MCF 10A (cell line): Measurements from ENCODE around the gene PTCD1. TPM values are rescaled to one million over a fixed set of nuclear protein-coding genes. Genes with fewer than 3 reads are reported as not detected.

Experiments used
- BruUV-seq: library from RNA; stranded (reverse); fragments of 400-500 nt; replicated peaks from 2 replicates; lab custom pipeline; 2021; lab: Mats Ljungman, UMichigan
- CTCF ChIA-PET: fragments of 300-600 bp; sonication (Branson Sonifier 250); formaldehyde crosslinking; extraction: SDS; loops from one replicate; lab custom pipeline; 2021; ENCODE audit warnings: antibody characterized with exemption, inconsistent platforms; lab: Yijun Ruan, JAX
- POLR2A ChIA-PET: fragments of 300-600, 350-650 bp; sonication (Branson Sonifier 250); formaldehyde crosslinking; extraction: SDS; loops from one replicate; lab custom pipeline; 2020; ENCODE audit warnings: antibody characterized with exemption, inconsistent platforms; lab: Yijun Ruan, JAX
- DNase-seq: peaks from one replicate; pipeline ENCODE4 v3.0.0-alpha.2; 2018; ENCODE audit not compliant: unreplicated experiment
- H3K27ac Mint-ChIP-seq: one replicate; pipeline ENCODE4 v1.8.0; 2022; ENCODE audit warnings: mild to moderate bottlenecking, low read depth, mixed read lengths; ENCODE audit not compliant: unreplicated experiment
- H3K27me3 Mint-ChIP-seq: one replicate; pipeline ENCODE4 v1.8.0; 2022; ENCODE audit warnings: mixed read lengths; ENCODE audit not compliant: insufficient read depth, unreplicated experiment
- H3K36me3 Mint-ChIP-seq: one replicate; pipeline ENCODE4 v1.8.0; 2022; ENCODE audit warnings: mild to moderate bottlenecking, moderate library complexity, mixed read lengths; ENCODE audit not compliant: insufficient read depth, unreplicated experiment
- H3K4me1 Mint-ChIP-seq: one replicate; pipeline ENCODE4 v1.8.0; 2022; ENCODE audit warnings: mixed read lengths; ENCODE audit not compliant: insufficient read depth, unreplicated experiment
- H3K4me3 Mint-ChIP-seq: one replicate; pipeline ENCODE4 v1.8.0; 2022; ENCODE audit warnings: mild to moderate bottlenecking, moderate library complexity, mixed read lengths; ENCODE audit not compliant: unreplicated experiment
- H3K9me3 Mint-ChIP-seq: one replicate; pipeline ENCODE4 v1.8.0; 2022; ENCODE audit warnings: mixed read lengths; ENCODE audit not compliant: unreplicated experiment
- CTCF ChIP-seq: fragments of 200-600 bp; IDR thresholded peaks from one replicate; pipeline ENCODE4 v1.8.0; 2022; ENCODE audit warnings: antibody characterized with exemption, mild to moderate bottlenecking; ENCODE audit not compliant: unreplicated experiment
- intact Hi-C: fragments of 100-400 bp; cut with micrococcal nuclease; formaldehyde crosslinking; loops from 2 replicates; pipeline ENCODE4 v1.14.1; 2022
- total RNA-seq: library from RNA; stranded (reverse); gene quantifications from 2 replicates; pipeline ENCODE4 v1.2.3, GENCODE V29; 2022

PTCD1 gene
- total RNA-seq, 1 experiment from 2014 or later: 4.9 TPM

DNA sequence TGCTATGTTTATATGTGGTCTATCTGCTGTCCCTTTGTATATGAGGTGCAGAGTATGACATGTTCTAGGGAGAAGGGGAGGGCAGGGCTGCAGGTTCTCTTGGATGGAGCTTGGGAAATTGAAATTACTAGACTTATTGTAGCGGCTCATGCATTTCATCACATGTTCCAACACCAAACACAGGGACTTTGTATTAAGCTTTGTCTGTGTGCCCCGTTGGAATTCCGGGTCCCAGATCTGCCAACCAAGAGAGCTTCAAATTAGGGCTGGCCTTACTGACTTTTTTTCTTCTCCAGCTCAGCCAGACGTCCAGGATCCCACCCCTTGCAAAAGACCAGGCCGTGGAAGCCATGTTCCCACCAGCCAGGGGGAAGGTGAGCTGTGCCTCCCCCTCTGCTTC is 37.5 kb upstream of the PTCD1 start:
- no peak overlapping the region for H3K27ac Mint-ChIP-seq
- TF ChIP-seq CTCF: no peak
- H3K27me3 Mint-ChIP-seq: no peaks in the 10 kb centered on the region
- ChIA-PET CTCF (interaction anchor here (1.5 kb wide), 1 partner anchor 11 kb away, joined by 3 read pairs; no protein-coding TSS in a partner anchor), POLR2A (interaction anchor here (0.8 kb wide), 1 partner anchor 24 kb away, joined by 4 read pairs; the partner anchor contains the start of gene ZNF394)
- no peak overlapping the region for H3K4me3 Mint-ChIP-seq
- no peaks in the 10 kb centered on the region for H3K4me1 Mint-ChIP-seq
- H3K9me3 Mint-ChIP-seq: no peaks in the 10 kb centered on the region
- H3K36me3 Mint-ChIP-seq: peaks cover 46% of the 10 kb centered on the region
- DNase-seq: no peak
- intact Hi-C loops: loop anchor here (10.0 kb wide), 1 partner anchor 139 kb away; the partner anchor contains the start of gene ZSCAN25
- no TSS peak for BruUV-seq

- Mint-ChIP-seq H3K4me1 (no peaks in the 10 kb centered on the region), H3K27ac (peak overlapping the region; percentile 92), H3K4me3 (peak overlapping the region; percentile 91), H3K27me3 (no peaks in the 10 kb centered on the region), H3K9me3 (no peaks in the 10 kb centered on the region), H3K36me3 (peaks cover 20% of the 10 kb centered on the region)
- ChIA-PET CTCF (interaction anchor here (2.2 kb wide), 1 partner anchor 25 kb away, joined by 5 read pairs; no protein-coding TSS in a partner anchor), POLR2A (interaction anchor here (0.6 to 2.7 kb wide), 19 partner anchors 8 to 545 kb away, joined by 3 to 22 read pairs (median 3); partner anchors contain the start of genes BUD31, PDAP1, ZKSCAN5 and ZNF394)
- no TSS peak for BruUV-seq
- intact Hi-C loops: loop anchor here (10.0 kb wide), 1 partner anchor 142 kb away; the partner anchor contains the start of gene ZSCAN25
- no peak for TF ChIP-seq CTCF
- DNase-seq: peak; percentile 60
Observed at GRCh38 chr7:99473315-99473596, 34.7 kb upstream of the PTCD1 start.

DNA sequence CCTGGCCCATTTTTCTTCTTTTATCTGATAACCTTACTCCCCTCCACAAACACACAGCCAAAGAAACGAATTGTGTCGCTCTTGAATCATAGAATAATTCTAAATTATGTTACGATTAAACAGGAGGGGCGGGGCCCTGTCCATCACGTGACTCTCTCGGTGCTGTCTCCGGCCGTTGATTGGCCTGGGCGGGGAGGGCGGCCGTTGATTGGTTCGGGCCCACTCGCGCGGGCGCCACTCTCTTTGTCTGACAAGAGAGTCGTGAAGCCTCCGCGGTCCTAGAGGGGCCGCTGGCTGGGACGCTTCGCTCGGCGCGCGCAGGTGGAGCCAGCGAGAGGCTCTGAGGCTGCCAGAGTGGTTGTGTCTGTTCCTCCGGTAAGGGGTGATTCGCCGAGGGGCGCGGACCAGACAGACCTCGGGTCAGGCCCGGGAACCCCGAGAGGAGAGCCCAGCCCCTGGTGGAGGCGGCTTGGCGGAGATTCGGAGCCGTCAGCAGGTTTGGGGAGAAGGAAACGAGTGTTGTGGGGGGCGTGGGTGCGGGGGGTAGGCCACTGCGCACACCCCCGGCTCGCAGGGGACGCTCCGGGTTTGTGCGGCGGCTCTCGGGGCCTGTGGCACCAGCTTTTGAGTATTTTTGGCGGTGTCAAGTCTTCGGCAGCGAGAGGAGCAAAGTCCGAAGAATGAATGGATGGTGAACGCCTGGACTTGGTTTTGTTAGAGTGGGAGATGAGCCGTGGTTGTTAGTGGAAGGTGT is 34.1 kb upstream of the PTCD1 start, which contains the start of gene ZNF789:
TSS of gene ZNF789 (plus strand) at position 330 of the 754 bp plus-strand sequence. CDS start 3,567 bp downstream, outside the sequence.
- peak; percentile 96 for DNase-seq
- Mint-ChIP-seq H3K36me3 (peaks cover 15% of the 10 kb centered on the region), H3K4me3 (peak within 1 kb of the TSS; percentile 91), H3K4me1 (no peaks in the 10 kb centered on the region), H3K27ac (peak within 1 kb of the TSS; percentile 92), H3K27me3 (no peaks in the 10 kb centered on the region), H3K9me3 (no peaks in the 10 kb centered on the region)
- intact Hi-C loops: loop anchor here (10.0 kb wide), 1 partner anchor 142 kb away; the partner anchor contains the start of gene ZSCAN25
- BruUV-seq: TSS peak; percentile 81
- TF ChIP-seq CTCF: no peak
- POLR2A ChIA-PET: interaction anchor here (0.6 to 2.7 kb wide), 20 partner anchors 8 to 545 kb away, joined by 3 to 22 read pairs (median 3); partner anchors contain the start of genes BUD31, PDAP1, ZKSCAN5 and ZNF394
- CTCF ChIA-PET: interaction anchor here (2.2 kb wide), 1 partner anchor 25 kb away, joined by 5 read pairs; no protein-coding TSS in a partner anchor
